ENCODE results near the gene HMOX1.

Gene HMOX1

DNA sequence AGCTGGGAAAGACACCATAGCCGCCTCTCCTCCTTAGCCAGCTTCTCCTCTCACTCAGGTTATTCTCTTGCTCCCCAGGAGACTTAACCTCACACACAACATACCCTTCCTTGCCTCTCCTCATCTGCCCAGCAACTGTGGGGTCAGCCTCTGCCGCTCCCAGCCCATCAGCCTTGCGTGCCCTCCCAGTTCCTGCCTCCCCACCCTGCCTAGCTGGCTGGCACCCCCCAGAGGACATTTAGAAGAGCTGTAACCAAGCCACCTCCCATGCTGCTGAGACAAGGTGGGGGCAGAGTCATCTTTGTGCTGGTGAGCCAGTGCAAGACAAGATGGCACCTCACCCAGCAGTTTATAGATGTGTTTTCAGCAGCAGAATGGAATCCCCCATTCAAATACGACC is 43.0 kb upstream of the HMOX1 start:
- DNase-seq (ENCODE audit: low read depth) = no peak
- TF ChIP-seq, protein P1, sequence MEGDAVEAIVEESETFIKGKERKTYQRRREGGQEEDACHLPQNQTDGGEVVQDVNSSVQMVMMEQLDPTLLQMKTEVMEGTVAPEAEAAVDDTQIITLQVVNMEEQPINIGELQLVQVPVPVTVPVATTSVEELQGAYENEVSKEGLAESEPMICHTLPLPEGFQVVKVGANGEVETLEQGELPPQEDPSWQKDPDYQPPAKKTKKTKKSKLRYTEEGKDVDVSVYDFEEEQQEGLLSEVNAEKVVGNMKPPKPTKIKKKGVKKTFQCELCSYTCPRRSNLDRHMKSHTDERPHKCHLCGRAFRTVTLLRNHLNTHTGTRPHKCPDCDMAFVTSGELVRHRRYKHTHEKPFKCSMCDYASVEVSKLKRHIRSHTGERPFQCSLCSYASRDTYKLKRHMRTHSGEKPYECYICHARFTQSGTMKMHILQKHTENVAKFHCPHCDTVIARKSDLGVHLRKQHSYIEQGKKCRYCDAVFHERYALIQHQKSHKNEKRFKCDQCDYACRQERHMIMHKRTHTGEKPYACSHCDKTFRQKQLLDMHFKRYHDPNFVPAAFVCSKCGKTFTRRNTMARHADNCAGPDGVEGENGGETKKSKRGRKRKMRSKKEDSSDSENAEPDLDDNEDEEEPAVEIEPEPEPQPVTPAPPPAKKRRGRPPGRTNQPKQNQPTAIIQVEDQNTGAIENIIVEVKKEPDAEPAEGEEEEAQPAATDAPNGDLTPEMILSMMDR (IDR thresholded peaks at IDR 0.05; ENCODE audit: low read depth, low read length, missing control alignments) = peak; percentile 28
- H3K4me3 ChIP-seq (ENCODE audit: low read depth, low read length) = no peak overlapping the region

DNA sequence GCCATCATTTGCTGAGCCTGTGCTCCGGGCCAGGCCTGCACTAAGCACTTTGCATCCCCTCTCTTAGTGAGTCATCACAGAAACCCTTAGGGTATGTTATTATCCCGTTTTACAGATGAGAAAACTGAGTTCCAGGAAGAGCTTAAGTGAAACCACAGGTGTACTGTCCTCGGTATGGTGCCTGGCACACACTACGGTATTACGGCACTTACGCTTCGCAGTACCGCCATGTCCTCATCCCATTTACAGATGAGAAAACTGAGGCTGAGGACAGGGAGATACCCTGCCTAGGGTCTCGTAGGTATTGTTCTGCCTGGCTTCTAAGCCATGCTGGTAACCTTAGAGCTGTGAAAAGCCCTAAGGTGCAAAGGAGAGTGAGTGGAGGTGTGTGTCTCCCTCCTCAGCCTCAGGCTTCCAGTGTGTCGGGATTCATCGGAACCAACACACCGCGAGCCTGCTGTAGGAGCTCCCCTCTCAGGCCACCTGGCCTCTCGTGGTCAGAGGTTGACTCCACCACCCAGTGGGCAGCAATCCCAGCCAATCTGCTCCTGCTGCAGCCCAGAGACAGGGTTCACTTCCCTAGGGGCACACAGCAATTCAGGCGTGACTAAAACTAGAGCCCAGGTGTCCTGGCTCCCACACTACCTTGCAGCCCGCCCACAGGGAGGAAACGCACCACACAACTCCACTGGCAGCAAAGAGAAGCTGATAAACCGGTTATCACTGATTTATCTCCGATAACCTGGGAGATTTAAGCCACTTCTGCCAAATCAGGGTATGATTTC is 39.6 kb upstream of the HMOX1 start:
- DNase-seq (ENCODE audit: low read depth) = no peak
- TF ChIP-seq, protein P1 (IDR thresholded peaks at IDR 0.05; ENCODE audit: low read depth, low read length, missing control alignments) = no peak
- H3K4me3 ChIP-seq (ENCODE audit: low read depth, low read length) = no peak overlapping the region

DNA sequence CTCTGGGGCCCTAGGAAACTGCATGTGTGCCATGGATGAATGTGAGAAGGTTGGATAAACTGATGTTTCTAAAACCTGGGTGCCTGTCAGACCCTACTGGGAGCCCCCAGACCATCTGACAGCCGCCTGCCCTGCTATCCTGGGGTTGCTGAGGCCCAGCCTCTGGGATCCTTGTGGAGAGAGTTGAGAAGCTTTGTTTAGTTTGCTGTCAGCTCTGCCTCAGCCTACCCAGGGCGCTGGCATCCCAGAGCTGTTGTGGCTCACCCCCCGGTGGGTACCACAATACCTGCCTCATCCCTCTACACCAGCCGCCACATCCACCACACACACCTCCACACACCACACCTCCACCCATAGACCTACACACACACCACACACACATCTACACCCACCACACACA is 38.5 kb upstream of the HMOX1 start:
- TF ChIP-seq, protein P1 (IDR thresholded peaks at IDR 0.05; ENCODE audit: low read depth, low read length, missing control alignments) = no peak
- H3K4me3 ChIP-seq (ENCODE audit: low read depth, low read length) = no peak overlapping the region
- DNase-seq (ENCODE audit: low read depth) = no peak

DNA sequence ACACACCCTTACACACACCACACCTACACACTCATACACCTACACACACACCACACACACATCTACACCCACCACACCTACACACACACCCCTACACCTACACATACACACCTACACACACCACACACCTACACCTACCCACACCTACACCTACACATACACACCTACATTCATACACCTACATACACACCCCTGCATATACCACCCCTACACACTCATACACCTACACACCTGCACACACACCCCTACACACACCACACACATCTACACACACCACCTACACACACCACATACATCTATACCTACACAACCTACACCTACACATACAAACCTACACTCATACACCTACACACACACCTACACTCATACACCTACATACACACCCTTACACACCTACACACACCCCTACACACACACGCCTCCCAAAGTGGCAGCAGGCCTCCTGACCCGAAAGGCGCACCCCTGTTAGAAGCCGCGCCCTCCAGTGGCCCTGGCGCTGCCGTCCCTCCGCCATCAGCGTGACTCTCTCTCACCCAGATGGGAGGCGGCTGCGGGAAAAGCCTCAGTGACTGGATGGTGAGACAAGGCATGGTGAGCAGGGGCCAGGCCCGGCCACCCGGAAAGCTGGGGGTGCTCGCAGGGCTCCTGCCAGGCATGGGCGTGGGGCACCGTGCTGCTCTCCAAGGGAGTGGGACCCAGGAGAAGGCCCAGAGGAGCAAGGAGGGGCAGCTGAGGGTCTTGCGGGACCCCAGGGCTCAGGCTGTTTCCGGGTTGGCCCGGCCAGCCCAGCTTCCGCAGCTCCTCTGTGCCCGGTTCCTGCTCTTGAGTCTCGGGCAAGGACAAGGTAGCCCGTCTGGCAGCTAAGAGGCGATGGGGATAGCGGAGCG is 37.0 kb upstream of the HMOX1 start:
- DNase-seq (ENCODE audit: low read depth) = no peak
- H3K4me3 ChIP-seq (ENCODE audit: low read depth, low read length) = no peak overlapping the region
- TF ChIP-seq, protein P1 (IDR thresholded peaks at IDR 0.05; ENCODE audit: low read depth, low read length, missing control alignments) = no peak

DNA sequence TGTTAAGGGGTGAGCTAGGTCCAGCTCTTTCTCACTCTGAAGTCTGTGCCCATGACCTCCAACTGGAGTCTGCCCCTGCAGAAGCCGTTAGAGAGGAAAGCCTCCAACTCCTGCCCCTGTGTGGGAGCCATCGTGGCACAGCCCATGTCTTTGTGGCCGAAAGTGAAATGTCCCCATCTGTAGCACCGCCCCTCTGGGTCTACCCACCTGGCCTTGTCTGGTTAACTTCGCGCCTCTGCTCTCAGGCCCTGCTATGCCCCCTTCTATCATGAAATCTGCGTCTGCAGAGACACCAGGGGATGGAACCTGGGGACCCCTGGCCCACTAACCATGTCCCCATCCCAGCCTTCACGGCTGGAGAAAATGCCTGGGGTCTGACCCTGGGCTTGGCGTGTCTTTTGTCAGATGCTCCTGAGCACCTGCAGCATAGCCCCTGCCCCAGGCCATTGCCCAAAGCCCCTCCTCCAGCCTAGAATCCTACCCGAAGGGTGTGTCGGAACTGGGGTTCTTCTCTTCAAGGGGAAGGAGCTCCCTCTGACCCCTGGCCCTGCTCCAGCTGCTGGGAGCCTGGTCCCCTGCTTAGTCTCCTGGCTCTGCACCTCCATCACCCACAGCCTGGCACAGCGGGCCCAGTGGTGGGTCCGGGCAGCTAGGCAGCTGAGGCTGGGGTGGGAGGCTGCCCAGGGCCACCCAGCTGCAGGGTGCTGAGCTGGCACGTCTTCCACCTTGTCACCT is 35.8 kb upstream of the HMOX1 start:
- DNase-seq (ENCODE audit: low read depth) = no peak
- TF ChIP-seq, protein P1 (IDR thresholded peaks at IDR 0.05; ENCODE audit: low read depth, low read length, missing control alignments) = no peak
- H3K4me3 ChIP-seq (ENCODE audit: low read depth, low read length) = no peak overlapping the region

DNA sequence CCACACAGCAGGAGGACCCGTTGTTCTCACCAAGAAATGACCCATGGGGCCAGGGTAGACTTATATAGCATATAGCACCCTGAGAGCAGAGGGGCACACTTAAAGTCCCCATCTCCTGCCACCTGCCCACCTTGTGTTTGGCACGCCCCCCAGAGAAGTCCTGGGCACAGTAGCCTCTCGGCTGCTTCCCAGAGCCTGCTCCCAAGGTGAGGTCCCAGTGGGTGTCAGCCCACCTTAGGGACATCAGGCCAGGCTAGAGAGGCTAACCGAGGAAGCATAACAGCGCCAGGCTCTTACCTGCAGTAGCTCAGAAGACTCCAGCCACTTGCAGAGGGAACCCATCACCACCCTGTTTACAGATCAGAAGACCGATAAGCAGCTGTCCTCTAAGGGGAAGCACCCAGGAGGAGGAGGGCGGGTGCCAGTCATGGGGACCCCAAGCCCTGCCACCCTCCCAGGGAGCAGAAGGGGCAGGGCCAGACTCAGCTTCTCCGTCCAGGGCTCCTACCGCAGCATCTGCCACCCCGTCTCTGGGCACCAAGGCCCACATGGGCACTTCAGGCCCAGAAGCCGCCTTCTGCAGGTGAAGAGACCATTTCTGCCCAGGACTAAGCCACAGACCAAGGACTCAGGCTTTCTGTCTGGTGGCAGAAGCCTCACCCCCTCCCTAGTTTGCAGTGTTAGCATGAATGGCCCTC is 34.9 kb upstream of the HMOX1 start:
- H3K4me3 ChIP-seq (ENCODE audit: low read depth, low read length) = no peak overlapping the region
- DNase-seq (ENCODE audit: low read depth) = no peak
- TF ChIP-seq, protein P1 (IDR thresholded peaks at IDR 0.05; ENCODE audit: low read depth, low read length, missing control alignments) = no peak

Data from GM12864 (cell line).